ENCODE results near the gene PINK1. TPM values are rescaled to one million over a fixed set of nuclear protein-coding genes. Genes with fewer than 3 reads are reported as not detected.

PINK1 gene
- total RNA-seq, 3 donors from 2014 or later, result 92.1 to 146 (median 94.1) TPM

- Histone ChIP-seq H3K27me3 (no peaks in the 10 kb centered on the region), H3K9me3 (no peaks in the 10 kb centered on the region), H3K36me3 (no peaks in the 10 kb centered on the region), H3K27ac (no peak overlapping the region), H3K4me1 (no peaks in the 10 kb centered on the region), H3K4me3 (no peak overlapping the region)
- intact Hi-C loops (cut with DNase I; ENCODE audit: low total_unique reads), result no loop called here
- TF ChIP-seq POLR2AphosphoS5 (IDR thresholded peaks at IDR 0.05) (no peak), POLR2A (IDR thresholded peaks at IDR 0.05) (no peak)
- TF ChIP-seq, protein P1, sequence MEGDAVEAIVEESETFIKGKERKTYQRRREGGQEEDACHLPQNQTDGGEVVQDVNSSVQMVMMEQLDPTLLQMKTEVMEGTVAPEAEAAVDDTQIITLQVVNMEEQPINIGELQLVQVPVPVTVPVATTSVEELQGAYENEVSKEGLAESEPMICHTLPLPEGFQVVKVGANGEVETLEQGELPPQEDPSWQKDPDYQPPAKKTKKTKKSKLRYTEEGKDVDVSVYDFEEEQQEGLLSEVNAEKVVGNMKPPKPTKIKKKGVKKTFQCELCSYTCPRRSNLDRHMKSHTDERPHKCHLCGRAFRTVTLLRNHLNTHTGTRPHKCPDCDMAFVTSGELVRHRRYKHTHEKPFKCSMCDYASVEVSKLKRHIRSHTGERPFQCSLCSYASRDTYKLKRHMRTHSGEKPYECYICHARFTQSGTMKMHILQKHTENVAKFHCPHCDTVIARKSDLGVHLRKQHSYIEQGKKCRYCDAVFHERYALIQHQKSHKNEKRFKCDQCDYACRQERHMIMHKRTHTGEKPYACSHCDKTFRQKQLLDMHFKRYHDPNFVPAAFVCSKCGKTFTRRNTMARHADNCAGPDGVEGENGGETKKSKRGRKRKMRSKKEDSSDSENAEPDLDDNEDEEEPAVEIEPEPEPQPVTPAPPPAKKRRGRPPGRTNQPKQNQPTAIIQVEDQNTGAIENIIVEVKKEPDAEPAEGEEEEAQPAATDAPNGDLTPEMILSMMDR (IDR thresholded peaks at IDR 0.05), result no peak
- no peak for DNase-seq (ENCODE audit: low spot score in 2 of 2)
Measured at GRCh38 chr1:20652300-20652699, 19.0 kb downstream of the PINK1 start.

GRCh38 chr1:20654104-20654690, 20.9 kb downstream of the PINK1 start:
- Histone ChIP-seq H3K27ac (peak overlapping the region in 1 of 2 donors; percentile 34), H3K4me3 (no peak overlapping the region), H3K4me1 (no peaks in the 10 kb centered on the region), H3K9me3 (no peaks in the 10 kb centered on the region), H3K27me3 (no peaks in the 10 kb centered on the region), H3K36me3 (no peaks in the 10 kb centered on the region)
- no peak for TF ChIP-seq POLR2AphosphoS5 (IDR thresholded peaks at IDR 0.05)
- TF ChIP-seq, protein P1 (IDR thresholded peaks at IDR 0.05), result no peak
- TF ChIP-seq POLR2A (IDR thresholded peaks at IDR 0.05), result no peak
- DNase-seq (ENCODE audit: low spot score in 2 of 2), result no peak
- intact Hi-C loops (cut with DNase I; ENCODE audit: low total_unique reads), result no loop called here

- H3K4me3 ChIP-seq, result no peak overlapping the region
- no peaks in the 10 kb centered on the region for H3K9me3 ChIP-seq
- DNase-seq (ENCODE audit: low spot score in 2 of 2), result no peak
- H3K36me3 ChIP-seq, result no peaks in the 10 kb centered on the region
- no peak for TF ChIP-seq POLR2A (IDR thresholded peaks at IDR 0.05)
- TF ChIP-seq POLR2AphosphoS5 (IDR thresholded peaks at IDR 0.05), result no peak
- TF ChIP-seq, protein P1 (IDR thresholded peaks at IDR 0.05), result no peak
- no peaks in the 10 kb centered on the region for H3K27me3 ChIP-seq
- intact Hi-C loops (cut with DNase I; ENCODE audit: low total_unique reads), result no loop called here
- no peak overlapping the region for H3K27ac ChIP-seq
- H3K4me1 ChIP-seq, result peaks cover 5 to 7% of the 10 kb centered on the region in 2 donors
Measured at GRCh38 chr1:20657024-20657423, 23.8 kb downstream of the PINK1 start.

DNA sequence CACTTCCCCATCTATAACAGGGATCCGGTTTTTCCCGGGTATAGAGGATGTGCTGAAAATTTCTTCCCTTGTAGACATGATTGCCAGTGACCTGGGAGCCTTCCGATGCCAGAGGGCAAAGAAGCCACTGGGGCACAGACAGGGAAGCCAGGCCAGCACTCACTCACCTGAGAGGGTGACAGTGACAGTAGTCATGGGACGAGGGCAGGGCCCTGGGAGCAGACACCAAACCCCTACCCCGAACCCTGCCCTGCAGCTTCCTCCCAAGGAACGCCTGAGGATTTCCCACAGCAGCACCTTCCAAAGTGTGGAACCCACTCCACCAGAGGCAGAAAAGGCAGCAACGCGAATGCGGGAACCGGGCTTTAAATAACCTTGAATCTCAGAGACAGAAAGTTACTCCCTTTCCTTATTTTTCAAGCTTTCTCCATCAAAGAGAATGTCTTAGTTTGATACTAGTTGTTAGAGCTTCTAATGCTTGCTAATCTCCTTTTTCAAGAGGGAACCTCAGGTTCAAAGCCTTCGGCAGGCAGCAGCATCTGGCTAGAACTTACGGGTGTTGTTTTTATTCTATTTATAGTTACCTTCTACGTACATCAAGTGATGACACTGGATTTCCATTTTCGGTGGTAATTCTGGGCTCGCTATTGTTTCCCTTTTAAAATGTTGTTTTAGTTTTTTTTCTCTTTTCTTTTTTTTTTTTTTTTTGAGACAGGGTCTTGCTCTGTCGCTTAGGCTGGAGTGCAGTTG, 25.1 kb downstream of the PINK1 start:
- H3K27me3 ChIP-seq, result no peaks in the 10 kb centered on the region
- no peak for DNase-seq (ENCODE audit: low spot score in 2 of 2)
- no peak overlapping the region for H3K4me3 ChIP-seq
- no peak for TF ChIP-seq POLR2AphosphoS5 (IDR thresholded peaks at IDR 0.05)
- TF ChIP-seq POLR2A (IDR thresholded peaks at IDR 0.05), result no peak
- TF ChIP-seq, protein P1 (IDR thresholded peaks at IDR 0.05), result no peak
- peaks cover 5 to 7% of the 10 kb centered on the region in 2 donors for H3K4me1 ChIP-seq
- intact Hi-C loops (cut with DNase I; ENCODE audit: low total_unique reads), result no loop called here
- H3K9me3 ChIP-seq, result no peaks in the 10 kb centered on the region
- H3K36me3 ChIP-seq, result no peaks in the 10 kb centered on the region
- no peak overlapping the region for H3K27ac ChIP-seq

GRCh38 chr1:20660363-20660762, 27.1 kb downstream of the PINK1 start:
- Histone ChIP-seq H3K4me3 (peak overlapping the region; percentile 81 to 100 (median 96)), H3K4me1 (peaks cover 5 to 7% of the 10 kb centered on the region in 2 donors), H3K9me3 (no peaks in the 10 kb centered on the region), H3K36me3 (no peaks in the 10 kb centered on the region), H3K27ac (no peak overlapping the region), H3K27me3 (no peaks in the 10 kb centered on the region)
- intact Hi-C loops (cut with DNase I; ENCODE audit: low total_unique reads), result no loop called here
- DNase-seq (ENCODE audit: low spot score in 2 of 2), result no peak
- TF ChIP-seq, protein P1 (IDR thresholded peaks at IDR 0.05), result no peak
- TF ChIP-seq POLR2AphosphoS5 (IDR thresholded peaks at IDR 0.05) (no peak), POLR2A (IDR thresholded peaks at IDR 0.05) (no peak)
